Upper lobe of left lung (tissue), 6 donors: ENCODE data around the gene TAF10. TPM values are rescaled to one million over a fixed set of nuclear protein-coding genes. Genes with fewer than 3 reads are reported as not detected.

Experiments
- ATAC-seq, 2 donors: fragments of 200-7000 bp; cut with Tn5 transposase; one replicate each; pipeline ENCODE4 v1.9.1; 2022; ENCODE audit warnings: mild to moderate bottlenecking in 2 of 2, moderate library complexity in 2 of 2; ENCODE audit not compliant: low FRiP score in 2 of 2
- DNase-seq, 2 donors: peaks; one replicate each; pipeline ENCODE4 v3.0.0-alpha.2; 2019 to 2020
- H3K27ac ChIP-seq, 4 donors: fragments of 200-600 bp; sonication (generic); one replicate each; pipeline ENCODE4 v1.5.1; 2016 to 2019
- H3K27me3 ChIP-seq, 4 donors: fragments of 200-600 bp; sonication (generic); one replicate each; pipeline ENCODE4 v1.5.1; 2017 to 2019
- H3K36me3 ChIP-seq, 4 donors: fragments of 200-600 bp; sonication (generic); one replicate each; pipeline ENCODE4 v1.5.1; 2016 to 2019
- H3K4me1 ChIP-seq, 4 donors: fragments of 200-600 bp; sonication (generic); one replicate each; pipeline ENCODE4 v1.5.1; 2018 to 2019
- H3K4me3 ChIP-seq, 4 donors: fragments of 200-600 bp; sonication (generic); one replicate each; pipeline ENCODE4 v1.5.1; 2017 to 2019; ENCODE audit warnings: mild to moderate bottlenecking in 2 of 4, moderate library complexity in 1 of 4
- H3K9me3 ChIP-seq, 4 donors: fragments of 200-600 bp; sonication (generic); one replicate each; pipeline ENCODE4 v1.5.1; 2018 to 2019
- EP300 ChIP-seq, 4 donors: sonication (generic); formaldehyde crosslinking; IDR thresholded peaks; one replicate each; pipeline ENCODE4 v1.5.1; 2017; ENCODE audit warnings: antibody characterized with exemption in 4 of 4, control low read depth in 2 of 4
- POLR2A ChIP-seq, 4 donors: fragments of 450-650 bp; IDR thresholded peaks; one replicate each; pipeline ENCODE4 v1.5.1; 2016 to 2017; ENCODE audit warnings: antibody characterized with exemption in 4 of 4, mild to moderate bottlenecking in 2 of 4
- POLR2AphosphoS5 ChIP-seq, 2 donors: sonication (generic); formaldehyde crosslinking; IDR thresholded peaks; one replicate each; pipeline ENCODE4 v1.5.1; 2017; ENCODE audit warnings: antibody characterized with exemption in 2 of 2
- WGBS, 2 donors: methylation state at CpG; one replicate each; pipeline ENCODE4 v1.1.5; 2017 to 2018; 5-methylcytosine and 5-hydroxymethylcytosine counted together
- total RNA-seq, 6 donors: library from RNA; depleted of rRNA in 4 of 6; stranded (reverse); fragments of >200 nt in 4 of 6; gene quantifications; one replicate each; pipeline versions ENCODE4 v1.1.0 to v1.2.1, GENCODE V29; 2016 to 2021
- TF ChIP-seq, protein P1 (sequence below), 6 experiments: fragments of 450-650 bp in 4 of 6; fragments of 200-600 bp in 2 of 6; sonication (generic) in 2 of 6; IDR thresholded peaks; one replicate each; pipeline ENCODE4 v1.5.1; 2016 to 2019; ENCODE audit warnings: antibody characterized with exemption in 6 of 6
- donor health status: DM: no; HTN: no; CAD: no; lungs with moderate emphysema.
- donor health status: DM: no; HTN: yes; CAD: no; lungs with severe emphysema.

Gene TAF10
- total RNA-seq, 6 donors from 2014 or later = 60.8 to 153 (median 96.5) TPM

DNA sequence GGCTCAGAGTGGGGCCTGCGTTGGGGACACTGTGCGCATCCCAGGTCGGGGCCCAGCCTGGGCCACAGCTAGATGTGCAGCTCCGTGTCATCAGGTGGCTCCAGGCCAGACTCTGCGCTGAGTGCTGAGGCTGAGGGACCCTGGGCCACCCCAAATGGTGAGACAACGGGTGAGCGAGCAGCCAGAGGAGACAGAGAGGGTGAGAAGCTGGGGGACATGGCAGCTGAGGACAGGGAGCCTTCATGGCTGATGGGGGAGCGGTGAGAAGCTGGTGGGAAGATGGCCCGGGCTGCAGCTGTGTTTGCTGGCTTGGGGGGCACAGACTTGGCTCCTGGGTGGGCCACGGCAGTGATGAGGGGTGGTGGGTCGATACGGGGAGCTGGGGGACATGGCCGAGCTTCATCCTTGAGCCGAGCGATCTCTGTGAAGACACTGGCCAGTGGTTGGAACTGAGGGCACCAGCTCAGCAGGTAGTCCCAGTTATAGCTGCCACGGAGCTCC is 9.7 kb upstream of the TAF10 start:
- 86 to 91% methylated on average over 10 to 13 of the region's 16 CpGs for WGBS, 2 donors
- no peak for ATAC-seq
- TF ChIP-seq POLR2A (IDR thresholded peaks at IDR 0.05) = no peak
- TF ChIP-seq EP300 (IDR thresholded peaks at IDR 0.05) = no peak
- TF ChIP-seq, protein P1, sequence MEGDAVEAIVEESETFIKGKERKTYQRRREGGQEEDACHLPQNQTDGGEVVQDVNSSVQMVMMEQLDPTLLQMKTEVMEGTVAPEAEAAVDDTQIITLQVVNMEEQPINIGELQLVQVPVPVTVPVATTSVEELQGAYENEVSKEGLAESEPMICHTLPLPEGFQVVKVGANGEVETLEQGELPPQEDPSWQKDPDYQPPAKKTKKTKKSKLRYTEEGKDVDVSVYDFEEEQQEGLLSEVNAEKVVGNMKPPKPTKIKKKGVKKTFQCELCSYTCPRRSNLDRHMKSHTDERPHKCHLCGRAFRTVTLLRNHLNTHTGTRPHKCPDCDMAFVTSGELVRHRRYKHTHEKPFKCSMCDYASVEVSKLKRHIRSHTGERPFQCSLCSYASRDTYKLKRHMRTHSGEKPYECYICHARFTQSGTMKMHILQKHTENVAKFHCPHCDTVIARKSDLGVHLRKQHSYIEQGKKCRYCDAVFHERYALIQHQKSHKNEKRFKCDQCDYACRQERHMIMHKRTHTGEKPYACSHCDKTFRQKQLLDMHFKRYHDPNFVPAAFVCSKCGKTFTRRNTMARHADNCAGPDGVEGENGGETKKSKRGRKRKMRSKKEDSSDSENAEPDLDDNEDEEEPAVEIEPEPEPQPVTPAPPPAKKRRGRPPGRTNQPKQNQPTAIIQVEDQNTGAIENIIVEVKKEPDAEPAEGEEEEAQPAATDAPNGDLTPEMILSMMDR (IDR thresholded peaks at IDR 0.05) = no peak
- peak; percentile 18 to 63 for DNase-seq
- Histone ChIP-seq H3K36me3 (peaks cover 0 to 41% (median 17%) of the 10 kb centered on the region in 4 donors), H3K27me3 (no peaks in the 10 kb centered on the region), H3K4me1 (peaks cover 17 to 28% (median 26%) of the 10 kb centered on the region in 4 donors), H3K27ac (no peak overlapping the region), H3K9me3 (no peaks in the 10 kb centered on the region), H3K4me3 (no peak overlapping the region)

DNA sequence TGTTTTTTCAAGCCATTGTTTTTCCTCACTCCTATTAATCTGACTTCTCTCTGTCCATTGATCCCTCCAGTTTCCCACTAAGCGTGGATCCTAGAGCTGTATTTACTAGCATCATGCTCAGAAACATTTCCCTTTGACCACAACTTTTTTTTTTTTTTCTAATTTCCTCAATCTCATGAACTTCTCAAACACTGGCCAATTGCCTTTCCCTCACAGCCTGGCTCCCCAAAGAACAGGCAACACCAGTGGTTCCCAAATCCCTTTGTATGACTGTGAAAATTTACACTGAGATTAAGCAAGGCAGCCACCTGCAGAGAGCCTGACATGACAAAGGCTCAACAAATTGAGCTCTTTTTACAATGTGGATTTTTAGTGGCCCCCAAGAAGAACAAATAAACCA is 8.6 kb upstream of the TAF10 start:
- no peaks in the 10 kb centered on the region for H3K27me3 ChIP-seq
- peaks cover 17 to 28% (median 26%) of the 10 kb centered on the region in 4 donors for H3K4me1 ChIP-seq
- 72 to 80% methylated on average over 1 of the region's 1 CpG for WGBS, 2 donors
- H3K9me3 ChIP-seq = no peaks in the 10 kb centered on the region
- TF ChIP-seq EP300 (IDR thresholded peaks at IDR 0.05) (no peak), POLR2A (IDR thresholded peaks at IDR 0.05) (no peak), POLR2AphosphoS5 (IDR thresholded peaks at IDR 0.05) (no peak)
- TF ChIP-seq, protein P1 (IDR thresholded peaks at IDR 0.05) = no peak
- H3K27ac ChIP-seq = no peak overlapping the region
- DNase-seq (no peak), ATAC-seq (no peak)
- H3K36me3 ChIP-seq = peaks cover 0 to 40% (median 14%) of the 10 kb centered on the region in 4 donors
- no peak overlapping the region for H3K4me3 ChIP-seq

DNA sequence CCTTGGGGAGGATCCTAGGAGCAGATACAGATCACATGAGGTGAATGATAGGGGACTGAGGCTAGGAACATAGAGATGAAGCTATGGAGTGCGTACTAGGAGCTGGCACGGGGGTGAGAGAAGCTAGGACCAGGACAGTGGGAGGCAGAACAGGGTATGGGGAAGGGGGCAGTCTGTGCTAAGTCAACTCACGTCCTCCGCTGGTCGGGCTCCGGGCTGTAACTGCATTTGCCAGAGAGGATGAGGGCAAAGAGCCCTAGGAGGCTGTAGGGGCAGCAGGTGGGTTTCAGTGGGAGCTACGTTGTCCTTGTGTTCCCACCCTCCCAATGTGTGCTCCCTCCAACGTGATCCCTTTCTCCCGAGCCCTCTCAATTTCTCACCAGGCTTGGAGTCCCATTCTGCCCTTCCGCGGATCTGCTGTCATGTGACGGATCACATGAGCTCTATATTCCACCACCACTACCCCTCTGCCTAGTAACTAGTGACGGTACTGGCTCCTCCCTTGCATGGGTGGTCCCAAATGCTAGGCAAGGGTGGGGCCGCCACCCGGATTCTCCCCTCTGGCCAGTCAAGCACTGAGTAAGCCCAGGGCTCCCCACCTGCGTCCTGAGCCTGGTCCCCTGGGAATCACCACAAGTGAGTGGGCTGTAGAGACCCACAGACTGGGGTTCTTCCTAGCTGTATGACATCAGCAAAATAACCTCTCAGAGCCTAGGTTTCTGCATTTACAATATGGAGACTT is 7.2 kb upstream of the TAF10 start, which contains the start of gene TPP1:
TPP1 (minus strand) TSS at position 419 of the 742 bp plus-strand sequence; CDS start at position 397, 22 bp downstream.
- DNase-seq (peak; percentile 60 to 97), ATAC-seq (peak; percentile 94 to 96)
- Histone ChIP-seq H3K4me3 (peak within 1 kb of the TSS; percentile 68 to 88 (median 78)), H3K27ac (peak within 1 kb of the TSS; percentile 88 to 97 (median 94)), H3K36me3 (peaks cover 0 to 39% (median 16%) of the 10 kb centered on the region in 4 donors), H3K27me3 (no peaks in the 10 kb centered on the region), H3K4me1 (peaks cover 17 to 28% (median 26%) of the 10 kb centered on the region in 4 donors), H3K9me3 (no peaks in the 10 kb centered on the region)
- TF ChIP-seq POLR2AphosphoS5 (IDR thresholded peaks at IDR 0.05) (peak; percentile 92 to 96), POLR2A (IDR thresholded peaks at IDR 0.05) (peak in 3 of 4 donors; percentile 42 to 94 (median 94)), EP300 (IDR thresholded peaks at IDR 0.05) (peak in 1 of 4 donors; percentile 62)
- TF ChIP-seq, protein P1 (IDR thresholded peaks at IDR 0.05) = peak in 1 of 6 experiments; percentile 9
- 0% methylated on average over 16 of the region's 16 CpGs for WGBS, 2 donors

- no peaks in the 10 kb centered on the region for H3K9me3 ChIP-seq
- ATAC-seq = peak; percentile 35 to 54
- 9 to 12% methylated on average over 13 to 15 of the region's 15 CpGs for WGBS, 2 donors
- H3K4me1 ChIP-seq = peaks cover 17 to 32% (median 28%) of the 10 kb centered on the region in 4 donors
- H3K36me3 ChIP-seq = peaks cover 0 to 31% (median 16%) of the 10 kb centered on the region in 4 donors
- DNase-seq = peak in 1 of 2 donors; percentile 80
- peak overlapping the region; percentile 68 to 88 (median 78) for H3K4me3 ChIP-seq
- peak overlapping the region; percentile 88 to 97 (median 94) for H3K27ac ChIP-seq
- no peaks in the 10 kb centered on the region for H3K27me3 ChIP-seq
- peak in 1 of 4 donors; percentile 53 for TF ChIP-seq POLR2A (IDR thresholded peaks at IDR 0.05)
- TF ChIP-seq EP300 (IDR thresholded peaks at IDR 0.05) = no peak
- peak; percentile 38 to 81 for TF ChIP-seq POLR2AphosphoS5 (IDR thresholded peaks at IDR 0.05)
These were observed 6.3 kb upstream of the TAF10 start for GRCh38 chr11:6618117-6619003.
